HG03280 (cell line): ENCODE results near the gene AFF3.
"Not testable (repeated sequence)": the region's sequence is repeated elsewhere in the genome, so short reads cannot be mapped to it uniquely, and the experiment has no call there.

Source experiments
- ATAC-seq: cut with Tn5 transposase; IDR thresholded peaks from one replicate; pipeline ENCODE4 v1.9.1; 2021; ENCODE audit warnings: mild to moderate bottlenecking, moderate library complexity; ENCODE audit not compliant: unreplicated experiment

The AFF3 gene

DNA sequence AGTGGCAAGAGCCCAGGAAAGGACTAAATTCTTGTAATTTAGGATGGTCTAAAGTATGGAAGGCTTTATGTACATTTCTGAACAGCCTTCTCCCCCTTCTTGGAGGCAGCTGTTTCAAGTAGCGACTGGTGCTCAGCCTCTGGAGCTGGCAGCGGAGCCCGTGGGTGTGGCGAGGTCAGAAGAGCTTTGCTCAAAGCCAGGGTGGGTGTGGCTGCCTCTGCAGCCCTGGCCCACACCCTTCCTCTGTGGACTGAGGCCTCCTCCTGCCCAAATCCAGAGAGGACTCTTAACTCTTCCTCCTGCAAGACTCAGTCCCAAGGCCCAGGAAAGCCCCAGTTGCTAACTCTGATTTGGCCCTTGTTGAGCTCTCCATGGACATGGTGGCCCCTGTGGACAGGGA, 450.5 kb downstream of the AFF3 start:
- ATAC-seq: no peak

GRCh38 chr2:99689145-99689742, 453.1 kb downstream of the AFF3 start:
- ATAC-seq: no peak

- no peak for ATAC-seq
Observed at GRCh38 chr2:99688699-99689098, 453.7 kb downstream of the AFF3 start.

GRCh38 chr2:99682275-99683060, 459.9 kb downstream of the AFF3 start:
- ATAC-seq: no peak

GRCh38 chr2:99680946-99681345, 461.4 kb downstream of the AFF3 start:
- no peak for ATAC-seq

DNA sequence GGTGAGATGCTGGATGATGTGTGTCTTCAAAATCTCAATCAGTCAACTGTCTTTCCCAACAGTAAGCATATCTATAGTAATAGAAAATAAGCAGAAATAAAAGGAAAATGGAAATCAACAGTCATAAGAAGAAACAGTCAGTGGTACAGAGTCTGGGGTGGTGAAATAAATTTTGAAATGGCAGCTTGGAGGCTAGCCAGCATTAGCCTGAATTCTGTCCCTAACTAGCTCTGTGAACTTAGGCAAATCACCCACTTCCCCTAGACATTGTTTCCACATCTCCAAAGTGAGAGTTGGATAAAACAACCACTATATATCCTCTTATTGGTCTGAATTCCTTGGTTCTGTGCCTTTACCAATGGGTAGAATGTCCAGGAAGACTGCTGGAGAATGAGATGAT, 462.9 kb downstream of the AFF3 start:
- no peak for ATAC-seq

- ATAC-seq: no peak
Observed at GRCh38 chr2:99678625-99679024, 463.8 kb downstream of the AFF3 start.

DNA sequence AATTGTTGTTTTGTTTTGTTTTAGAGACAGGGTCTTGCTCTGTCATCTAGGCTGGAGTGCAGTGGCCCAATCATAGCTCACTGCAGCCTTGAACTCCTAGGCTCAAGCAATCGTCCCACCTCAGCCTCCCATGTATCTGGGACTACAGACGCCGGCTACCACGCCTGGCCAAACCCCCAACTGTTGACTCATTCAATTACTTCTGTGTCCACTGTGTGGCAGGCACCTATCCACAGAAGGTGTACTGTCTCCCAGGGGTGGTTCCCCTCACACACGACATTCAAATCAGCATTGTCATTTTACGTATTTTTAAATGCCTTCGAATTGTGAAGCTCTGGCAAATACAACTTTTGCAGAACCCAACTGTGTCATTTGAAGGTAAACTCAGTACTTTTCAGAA, 464.6 kb downstream of the AFF3 start:
- ATAC-seq: no peak

GRCh38 chr2:99675130-99675661, 467.2 kb downstream of the AFF3 start:
- no peak for ATAC-seq

DNA sequence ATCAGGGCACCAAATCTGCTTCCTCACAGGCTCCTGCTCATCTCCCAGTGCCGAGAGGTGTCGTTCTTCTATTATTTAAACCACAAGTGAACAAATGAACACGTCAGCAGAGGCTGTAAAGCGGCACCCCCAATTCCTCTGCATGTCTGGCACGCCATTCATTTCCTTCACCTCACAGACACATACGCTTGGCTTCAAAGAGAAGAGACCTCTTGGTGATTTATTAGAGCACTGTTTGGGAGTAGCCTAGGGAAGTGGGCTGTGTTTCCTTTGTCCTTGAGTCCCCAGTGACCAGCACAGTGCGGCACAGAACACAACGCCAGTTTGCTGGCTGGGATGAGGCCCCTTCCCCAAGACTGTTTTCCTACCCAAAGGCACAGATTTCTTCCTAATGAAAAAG, 468.3 kb downstream of the AFF3 start:
- ATAC-seq: no peak

DNA sequence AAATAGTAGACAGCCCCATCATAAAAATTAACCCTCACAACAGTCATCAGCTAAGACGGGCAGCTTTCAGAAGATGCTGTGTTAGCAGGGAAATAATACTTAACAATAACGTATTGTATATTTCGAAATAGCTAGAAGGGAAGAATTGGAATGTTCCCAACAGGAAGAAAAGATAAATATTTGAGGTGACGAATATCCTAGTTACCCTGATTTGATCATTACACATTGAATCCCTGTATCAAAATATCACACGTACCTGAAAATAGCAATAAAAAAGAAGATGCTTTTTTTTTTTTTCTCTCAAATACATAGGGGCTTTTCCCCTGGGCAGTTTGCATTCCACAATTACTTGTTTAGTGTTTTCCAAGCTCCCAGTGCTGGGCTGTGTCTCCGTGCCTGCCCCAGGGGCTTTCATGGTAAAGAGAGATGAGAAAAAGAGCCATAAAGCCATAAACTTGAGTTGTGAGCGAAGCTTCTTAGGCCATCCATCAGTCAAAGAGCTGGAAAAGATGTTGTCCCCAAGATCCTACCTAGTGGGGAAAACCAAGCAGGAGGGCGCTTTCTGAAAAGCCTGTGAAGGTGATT, 469.5 kb downstream of the AFF3 start:
- ATAC-seq: no peak

DNA sequence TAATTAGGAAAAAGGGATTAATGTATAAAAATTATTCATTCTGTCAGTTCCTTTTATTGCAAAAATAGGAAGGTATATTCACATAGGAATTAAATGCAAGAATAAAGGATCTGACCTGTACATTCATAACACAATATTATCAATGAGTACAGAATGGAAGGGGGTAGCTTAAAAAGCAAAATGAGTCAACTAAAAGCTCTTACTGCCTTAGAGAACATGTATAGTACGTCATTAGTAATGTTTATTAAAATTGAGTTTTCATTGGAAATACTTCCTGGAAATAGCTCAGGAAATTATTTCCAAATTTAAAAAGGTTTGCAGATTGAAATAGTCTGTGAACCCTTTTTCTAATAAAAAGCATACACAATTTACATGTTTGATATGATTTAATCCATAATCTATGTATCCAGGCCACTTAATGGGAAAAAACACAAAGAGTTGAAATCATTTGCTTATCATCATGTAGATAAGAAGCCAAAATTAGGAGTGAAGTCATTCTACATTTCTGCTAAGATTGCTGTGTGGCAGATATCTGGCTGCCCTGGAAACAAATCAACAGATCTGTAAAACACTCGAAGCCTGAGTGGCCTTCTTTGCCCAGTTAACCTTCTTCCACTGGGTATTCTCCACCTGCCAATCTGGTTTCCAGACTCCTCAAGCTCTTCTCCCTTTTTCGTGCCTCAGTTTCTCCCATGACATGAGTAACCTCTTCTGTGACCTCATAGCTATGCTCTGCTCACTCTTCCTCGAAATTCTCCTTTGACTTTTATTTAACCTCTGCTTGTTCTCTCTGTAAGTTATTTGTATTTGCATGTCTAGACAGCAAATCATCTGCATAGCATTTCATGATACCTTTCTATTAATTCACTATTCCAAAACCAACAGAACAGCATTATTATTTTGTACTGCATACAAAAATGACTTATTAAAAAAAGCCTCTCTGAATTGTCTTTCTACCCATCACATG, 471.3 kb downstream of the AFF3 start:
- no peak for ATAC-seq

DNA sequence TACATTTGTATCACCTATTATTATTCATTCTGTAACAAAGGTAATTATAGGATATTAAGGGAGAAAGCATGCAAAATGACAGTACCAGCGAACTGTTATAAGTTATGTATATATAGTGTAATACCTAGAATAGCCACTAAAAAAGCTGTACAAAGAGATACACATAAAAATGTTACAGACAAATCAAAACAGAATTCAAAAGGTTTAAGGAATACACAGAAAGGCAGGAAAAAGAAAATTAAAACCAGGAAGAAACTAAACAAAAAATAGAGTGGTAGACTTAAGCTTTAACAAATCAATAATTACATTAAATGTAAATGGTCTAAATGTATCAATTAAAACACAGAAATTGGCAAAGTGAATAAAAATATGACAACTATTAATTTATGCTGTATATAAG, 476.1 kb downstream of the AFF3 start:
- no peak for ATAC-seq

GRCh38 chr2:99663641-99664040, 478.7 kb downstream of the AFF3 start:
- no peak for ATAC-seq

GRCh38 chr2:99662761-99663341, 479.5 kb downstream of the AFF3 start:
- no peak for ATAC-seq

GRCh38 chr2:99661761-99662160, 480.6 kb downstream of the AFF3 start:
- not testable (repeated sequence) for ATAC-seq

- ATAC-seq: no peak
Observed at GRCh38 chr2:99660616-99661406, 481.6 kb downstream of the AFF3 start.

DNA sequence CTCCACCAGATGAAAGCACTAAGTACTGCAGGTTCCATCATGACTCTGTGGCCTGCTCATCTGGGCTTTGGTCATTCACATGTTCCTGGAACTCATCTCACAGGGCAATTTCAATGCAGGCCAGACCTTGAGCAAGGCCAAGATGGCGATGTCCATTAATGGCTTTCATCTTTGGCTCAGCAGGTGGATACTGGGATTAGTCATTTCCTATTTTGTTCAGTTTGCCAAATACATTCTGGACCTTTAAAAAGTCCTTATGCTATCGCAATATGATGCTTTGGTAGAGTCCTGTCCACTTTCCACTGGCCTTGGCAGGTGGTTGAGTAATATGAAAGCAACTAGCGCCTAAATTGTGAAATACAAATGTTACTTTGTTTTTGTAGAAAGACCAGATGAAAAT, 482.5 kb downstream of the AFF3 start:
- no peak for ATAC-seq

DNA sequence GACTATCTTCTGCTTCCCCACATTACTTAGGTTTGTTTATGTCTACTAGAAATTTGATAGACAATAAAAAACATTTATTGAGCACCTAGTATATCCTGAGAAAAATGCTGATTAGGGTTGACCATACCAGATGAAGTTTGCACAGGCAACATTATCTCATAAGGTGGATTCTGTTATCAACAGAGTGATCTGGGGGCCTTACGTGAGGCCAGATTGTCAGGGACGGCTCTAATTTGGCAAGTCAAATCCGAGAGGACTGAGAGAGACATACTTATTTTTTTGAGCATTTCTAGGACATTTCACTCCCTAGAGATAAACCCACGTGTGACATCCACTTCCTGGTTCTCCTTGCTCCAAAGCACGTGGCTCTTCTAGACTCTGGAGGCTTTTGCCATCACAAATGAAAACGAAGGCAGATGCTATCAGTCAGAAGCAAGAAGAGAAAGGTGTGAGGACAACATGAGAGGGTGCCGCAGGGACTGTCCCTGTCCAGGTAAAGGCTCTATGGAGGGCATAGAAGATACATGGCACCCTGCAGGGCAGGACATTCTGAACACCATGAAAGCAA, 484.6 kb downstream of the AFF3 start:
- ATAC-seq: no peak
